22Rv1 (cell line): ENCODE results near the gene FAM229A.

Experiments used
- CTCF ChIP-seq: fragments of 450-650 bp; IDR thresholded peaks from 2 replicates; pipeline ENCODE4 v1.5.1; 2017; ENCODE audit warnings: mild to moderate bottlenecking
- ZFX ChIP-seq: fragments of 450-650 bp; IDR thresholded peaks from 2 replicates; pipeline ENCODE4 v1.6.1; 2017; ENCODE audit warnings: antibody characterized with exemption, borderline replicate concordance

- no peak for TF ChIP-seq CTCF
- no peak for TF ChIP-seq ZFX
Observed at GRCh38 chr1:32358435-32358834, 3.9 kb downstream of the FAM229A start.
